ENCODE data around the gene GTF2F2.
"Not testable (repeated sequence)": the region's sequence is repeated elsewhere in the genome, so short reads cannot be mapped to it uniquely, and the experiment has no call there.

Gene GTF2F2

GRCh38 chr13:45243077-45243476 lies 122.8 kb downstream of the GTF2F2 start:
- no peak for TF ChIP-seq CTCF (IDR thresholded peaks at IDR 0.05; ENCODE audit: insufficient read depth, low read depth, low read length, missing control alignments)
- H3K4me3 ChIP-seq (ENCODE audit: low read depth, low read length): no peak overlapping the region
- DNase-seq (ENCODE audit: low read depth): no peak

DNA sequence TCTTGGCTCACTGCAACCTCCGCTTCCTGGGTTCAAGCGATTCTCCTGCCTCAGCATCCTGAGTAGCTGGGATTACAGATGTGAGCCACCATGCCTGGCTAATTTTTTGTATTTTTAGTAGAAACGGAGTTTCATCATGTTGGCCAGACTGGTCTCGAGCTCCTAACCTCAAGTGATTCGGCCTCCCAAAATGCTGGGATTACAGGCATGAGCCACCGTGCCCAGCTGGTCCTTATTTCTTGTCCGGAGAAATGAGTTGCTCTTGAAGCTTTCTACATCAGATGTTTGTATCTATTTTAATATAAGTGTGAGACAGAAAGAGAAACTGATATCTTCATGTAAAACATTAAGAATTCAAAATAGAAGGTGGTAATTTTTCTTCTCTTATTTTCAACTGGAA lies 124.4 kb downstream of the GTF2F2 start:
- DNase-seq (ENCODE audit: low read depth); H3K4me3 ChIP-seq (ENCODE audit: low read depth, low read length): not testable (repeated sequence)

GRCh38 chr13:45249662-45250061 lies 129.4 kb downstream of the GTF2F2 start:
- no peak for TF ChIP-seq CTCF (IDR thresholded peaks at IDR 0.05; ENCODE audit: insufficient read depth, low read depth, low read length, missing control alignments)
- no peak for DNase-seq (ENCODE audit: low read depth)

GRCh38 chr13:45254396-45254795 lies 134.1 kb downstream of the GTF2F2 start:
- TF ChIP-seq CTCF (IDR thresholded peaks at IDR 0.05; ENCODE audit: insufficient read depth, low read depth, low read length, missing control alignments): no peak
- no peak for DNase-seq (ENCODE audit: low read depth)
- no peak overlapping the region for H3K4me3 ChIP-seq (ENCODE audit: low read depth, low read length)

More at GRCh38 chr13:45249662-45250061, 129.4 kb downstream of the GTF2F2 start:
- no peak overlapping the region for H3K4me3 ChIP-seq (ENCODE audit: low read depth, low read length)

DNA sequence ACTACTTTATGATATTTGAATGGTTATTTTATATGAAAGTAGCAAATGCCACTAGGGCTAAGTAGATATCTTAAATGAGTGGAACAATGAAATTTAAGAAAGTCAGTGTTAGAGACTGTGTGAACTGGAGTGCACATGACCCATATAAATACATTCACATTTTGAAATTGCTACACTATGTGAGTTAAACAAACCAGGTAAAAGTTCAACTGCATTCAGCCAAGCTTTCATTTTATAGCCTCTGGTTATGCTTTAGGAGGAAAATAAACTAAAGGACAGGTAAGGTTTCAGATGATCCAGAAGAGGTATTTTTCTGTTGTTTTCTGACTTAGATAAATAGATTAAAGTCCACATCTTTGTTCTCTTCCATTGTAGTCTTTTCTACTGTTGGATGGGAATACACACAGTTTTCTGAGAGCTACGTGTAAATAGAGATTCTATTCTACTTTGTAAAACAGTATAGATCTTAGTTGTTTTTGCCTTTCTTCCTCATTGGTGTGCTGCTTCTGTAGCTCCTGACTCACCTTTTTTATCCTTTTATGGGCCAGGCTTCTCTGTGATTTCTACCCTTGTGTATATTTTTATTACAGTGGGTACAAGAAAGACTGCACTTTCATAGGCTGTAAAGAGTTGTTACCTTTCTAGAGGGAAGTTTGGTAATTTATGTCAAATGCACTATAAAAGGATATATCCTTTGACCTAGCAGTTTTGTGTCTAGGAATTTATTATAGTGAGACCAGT lies 135.1 kb downstream of the GTF2F2 start:
- H3K4me3 ChIP-seq (ENCODE audit: low read depth, low read length): no peak overlapping the region
- TF ChIP-seq CTCF (IDR thresholded peaks at IDR 0.05; ENCODE audit: insufficient read depth, low read depth, low read length, missing control alignments): no peak
- no peak for DNase-seq (ENCODE audit: low read depth)

GRCh38 chr13:45256254-45256653 lies 135.9 kb downstream of the GTF2F2 start:
- TF ChIP-seq CTCF (IDR thresholded peaks at IDR 0.05; ENCODE audit: insufficient read depth, low read depth, low read length, missing control alignments): no peak
- no peak for DNase-seq (ENCODE audit: low read depth)
- no peak overlapping the region for H3K4me3 ChIP-seq (ENCODE audit: low read depth, low read length)

- no peak for TF ChIP-seq CTCF (IDR thresholded peaks at IDR 0.05; ENCODE audit: insufficient read depth, low read depth, low read length, missing control alignments)
- peak; percentile 20 for DNase-seq (ENCODE audit: low read depth)
- no peak overlapping the region for H3K4me3 ChIP-seq (ENCODE audit: low read depth, low read length)
Observed at GRCh38 chr13:45257638-45258333, 137.5 kb downstream of the GTF2F2 start.
